ENCODE results near the gene OR6M1. TPM values are rescaled to one million over a fixed set of nuclear protein-coding genes. Genes with fewer than 3 reads are reported as not detected.

Gene OR6M1
- total RNA-seq, 4 donors from 2014 or later: not detected

- 100% methylated on average over 1 of the region's 1 CpG for WGBS, 2 donors
- TF ChIP-seq CTCF (IDR thresholded peaks at IDR 0.05): no peak
- no peak for TF ChIP-seq POLR2A (IDR thresholded peaks at IDR 0.05)
These were observed 9.9 kb downstream of the OR6M1 start for GRCh38 chr11:123796226-123796625.

GRCh38 chr11:123783536-123783935, 22.6 kb downstream of the OR6M1 start:
- TF ChIP-seq POLR2A (IDR thresholded peaks at IDR 0.05) (no peak), CTCF (IDR thresholded peaks at IDR 0.05) (no peak)
- Histone ChIP-seq H3K9me3 (no peaks in the 10 kb centered on the region), H3K27ac (no peak overlapping the region), H3K4me3 (replicated peaks in 1 of 3) (no peak overlapping the region), H3K4me1 (no peaks in the 10 kb centered on the region), H3K27me3 (no peaks in the 10 kb centered on the region), H3K36me3 (no peaks in the 10 kb centered on the region)
- 66 to 77% methylated on average over 1 of the region's 1 CpG for WGBS, 2 donors
- intact Hi-C loops (cut with DNase I): no loop called here
- DNase-seq: no peak

More at GRCh38 chr11:123796226-123796625, 9.9 kb downstream of the OR6M1 start:
- intact Hi-C loops (cut with DNase I): no loop called here
- Histone ChIP-seq H3K27ac (no peak overlapping the region), H3K4me1 (no peaks in the 10 kb centered on the region), H3K4me3 (replicated peaks in 1 of 3) (no peak overlapping the region), H3K36me3 (no peaks in the 10 kb centered on the region), H3K9me3 (no peaks in the 10 kb centered on the region), H3K27me3 (no peaks in the 10 kb centered on the region)
- DNase-seq: no peak

GRCh38 chr11:123778511-123778910, 27.6 kb downstream of the OR6M1 start:
- intact Hi-C loops (cut with DNase I): no loop called here
- WGBS, 2 donors: 65 to 96% methylated on average over 1 of the region's 1 CpG

GRCh38 chr11:123775715-123776549, 30.2 kb downstream of the OR6M1 start:
- 41 to 44% methylated on average over 4 of the region's 4 CpGs for WGBS, 2 donors
- intact Hi-C loops (cut with DNase I): no loop called here

More at GRCh38 chr11:123778511-123778910, 27.6 kb downstream of the OR6M1 start:
- no peaks in the 10 kb centered on the region for H3K36me3 ChIP-seq
- H3K4me1 ChIP-seq: no peaks in the 10 kb centered on the region
- no peak for TF ChIP-seq CTCF (IDR thresholded peaks at IDR 0.05)
- no peak for TF ChIP-seq POLR2A (IDR thresholded peaks at IDR 0.05)
- H3K27ac ChIP-seq: no peak overlapping the region
- no peak overlapping the region for H3K4me3 ChIP-seq (replicated peaks in 1 of 3)
- no peaks in the 10 kb centered on the region for H3K9me3 ChIP-seq
- DNase-seq: no peak
- no peaks in the 10 kb centered on the region for H3K27me3 ChIP-seq

More at GRCh38 chr11:123775715-123776549, 30.2 kb downstream of the OR6M1 start:
- Histone ChIP-seq H3K36me3 (no peaks in the 10 kb centered on the region), H3K4me3 (replicated peaks in 1 of 3) (no peak overlapping the region), H3K9me3 (no peaks in the 10 kb centered on the region), H3K4me1 (no peaks in the 10 kb centered on the region), H3K27me3 (no peaks in the 10 kb centered on the region), H3K27ac (no peak overlapping the region)
- no peak for DNase-seq
- TF ChIP-seq CTCF (IDR thresholded peaks at IDR 0.05): no peak
- TF ChIP-seq POLR2A (IDR thresholded peaks at IDR 0.05): no peak

All from thyroid gland (tissue), 4 donors.